ENCODE measurements around the gene COX10.

- TF ChIP-seq CTCF (IDR thresholded peaks at IDR 0.05 in 8 of 11, conservative IDR thresholded peaks at IDR 0.05 in 3 of 11) (no peak), POLR2A (IDR thresholded peaks at IDR 0.05) (no peak), POLR2AphosphoS5 (IDR thresholded peaks at IDR 0.05) (no peak)
These were observed 26.3 kb downstream of the COX10 start for GRCh38 chr17:14095631-14096030.

All from spleen (tissue), 7 donors.